Pons (tissue), 1 donor: ENCODE results near the gene CPNE5.

ENCODE experiments used
- DNase-seq: peaks from one replicate; pipeline ENCODE4 v3.0.0-alpha.2; 2016; ENCODE audit warnings: low spot score

CPNE5 gene

GRCh38 chr6:36791521-36792135 is 47.6 kb downstream of the CPNE5 start:
- DNase-seq: no peak

DNA sequence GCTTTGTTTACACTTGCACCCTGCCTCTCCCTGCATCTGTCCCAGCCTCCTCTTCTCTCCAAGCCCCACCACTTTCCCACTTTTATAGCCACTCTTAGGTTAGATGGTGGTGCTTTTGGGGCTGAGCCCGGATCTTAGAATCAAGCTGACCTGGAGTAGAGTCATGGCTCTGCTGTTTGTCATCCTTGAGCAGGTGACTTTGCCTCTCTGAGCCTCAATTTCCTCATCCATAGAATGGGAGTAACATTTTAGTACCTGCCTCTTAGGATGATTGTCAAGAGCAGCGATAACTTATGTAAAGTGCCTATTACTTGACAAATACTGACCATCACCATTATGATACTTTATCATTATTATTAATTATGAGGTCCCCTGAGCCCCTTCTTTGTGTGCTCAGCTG is 48.2 kb downstream of the CPNE5 start:
- DNase-seq: no peak

GRCh38 chr6:36788768-36789167 is 50.5 kb downstream of the CPNE5 start:
- DNase-seq: no peak

- DNase-seq: no peak
Observed at GRCh38 chr6:36788186-36788585, 51.1 kb downstream of the CPNE5 start.

- DNase-seq: no peak
Observed at GRCh38 chr6:36787210-36787609, 52.0 kb downstream of the CPNE5 start.

DNA sequence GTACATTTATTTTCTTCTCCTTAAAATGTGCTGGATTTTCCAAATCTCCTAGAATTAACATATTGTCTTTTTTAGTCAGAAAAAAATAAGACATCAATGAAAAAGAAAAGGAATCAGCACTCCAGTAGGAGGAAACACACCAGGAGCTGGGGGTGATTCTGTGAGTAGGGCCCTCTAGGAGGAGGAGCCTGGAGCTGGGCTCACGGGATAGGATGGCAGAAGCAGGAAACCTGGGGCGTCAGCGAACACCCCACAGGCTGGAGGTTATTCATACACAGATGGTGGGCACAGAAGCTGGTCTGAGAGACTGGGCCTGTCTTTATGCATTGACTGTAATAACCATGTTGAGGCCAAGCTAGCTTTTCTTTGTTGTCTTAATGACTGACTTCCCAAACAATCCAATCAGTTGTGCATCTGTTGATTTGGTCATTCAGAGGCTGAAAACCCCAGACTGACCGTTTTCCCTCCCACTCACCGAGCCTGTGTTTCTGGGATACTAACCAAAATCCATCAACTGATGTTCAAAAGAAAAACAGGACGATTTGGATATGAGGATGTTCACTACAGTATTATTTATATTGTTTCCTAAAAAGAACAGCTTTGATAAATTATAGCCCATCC is 53.1 kb downstream of the CPNE5 start:
- DNase-seq: no peak

DNA sequence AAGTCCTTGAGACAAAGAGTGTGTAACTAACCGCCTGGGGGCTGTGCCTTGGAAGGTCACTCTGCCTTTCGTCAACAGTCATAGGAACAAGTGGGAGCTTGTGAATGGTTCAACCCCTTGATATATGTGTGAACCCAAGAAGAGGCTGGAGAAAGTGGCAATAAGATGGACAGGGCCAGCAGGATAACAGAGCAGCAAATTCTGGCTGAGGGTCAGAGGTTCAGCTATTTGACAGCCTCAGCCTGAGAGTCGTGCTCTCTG is 54.9 kb downstream of the CPNE5 start:
- DNase-seq: no peak

- no peak for DNase-seq
Observed at GRCh38 chr6:36783603-36784375, 55.5 kb downstream of the CPNE5 start.

GRCh38 chr6:36781669-36782068 is 57.6 kb downstream of the CPNE5 start:
- no peak for DNase-seq

DNA sequence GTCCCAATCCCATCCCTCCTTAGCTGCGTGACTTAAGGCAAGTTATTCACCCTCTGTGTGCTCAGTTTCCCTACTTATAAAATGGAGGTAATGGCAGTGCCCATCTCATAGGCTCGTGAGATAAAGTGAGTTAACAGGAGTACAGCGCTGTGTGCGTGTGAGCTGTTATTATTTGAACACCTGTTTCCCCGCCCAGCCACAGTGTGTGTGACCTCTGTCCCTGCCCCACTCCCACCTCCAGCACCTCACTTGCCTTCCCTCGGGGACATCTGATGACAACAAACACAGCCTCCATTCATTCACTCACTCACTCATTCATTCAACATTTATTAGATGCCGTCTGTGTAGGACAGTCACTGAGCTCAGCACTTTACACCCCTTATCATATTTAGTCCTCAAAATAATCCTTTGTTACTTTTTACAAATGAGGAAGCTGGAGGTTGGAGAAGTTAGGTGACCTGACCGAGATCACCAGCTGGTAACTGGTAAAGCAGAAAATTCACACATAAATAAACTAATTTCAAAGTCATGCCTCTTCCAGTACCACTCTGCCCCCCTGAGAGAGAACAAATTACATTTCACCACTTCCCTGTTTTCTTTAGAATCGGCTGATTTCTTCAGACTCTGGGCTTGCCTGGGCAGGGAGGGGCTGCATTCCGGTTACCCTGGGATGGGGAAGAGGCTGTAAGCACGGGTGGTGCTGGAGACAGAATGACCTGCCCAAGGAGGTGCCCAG is 58.6 kb downstream of the CPNE5 start:
- no peak for DNase-seq

DNA sequence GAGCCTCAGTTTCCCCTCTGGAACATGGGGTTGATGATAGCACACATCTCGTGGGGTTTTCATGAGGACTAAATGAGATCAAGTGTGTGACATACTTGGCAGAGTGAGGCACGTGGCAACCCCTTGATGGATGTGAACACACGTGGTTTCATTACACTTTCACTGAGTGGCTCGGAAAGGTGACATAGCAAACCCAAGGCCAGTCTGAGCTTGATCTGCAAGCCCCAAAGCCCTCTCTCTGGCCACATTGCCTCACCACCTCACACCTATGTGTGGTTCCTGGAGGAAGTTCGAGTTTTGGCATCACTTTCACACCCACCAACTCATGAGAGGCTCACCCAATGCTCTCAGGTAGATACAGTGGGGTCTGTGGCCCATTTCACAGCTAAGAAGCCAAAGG is 60.0 kb downstream of the CPNE5 start:
- DNase-seq: no peak

DNA sequence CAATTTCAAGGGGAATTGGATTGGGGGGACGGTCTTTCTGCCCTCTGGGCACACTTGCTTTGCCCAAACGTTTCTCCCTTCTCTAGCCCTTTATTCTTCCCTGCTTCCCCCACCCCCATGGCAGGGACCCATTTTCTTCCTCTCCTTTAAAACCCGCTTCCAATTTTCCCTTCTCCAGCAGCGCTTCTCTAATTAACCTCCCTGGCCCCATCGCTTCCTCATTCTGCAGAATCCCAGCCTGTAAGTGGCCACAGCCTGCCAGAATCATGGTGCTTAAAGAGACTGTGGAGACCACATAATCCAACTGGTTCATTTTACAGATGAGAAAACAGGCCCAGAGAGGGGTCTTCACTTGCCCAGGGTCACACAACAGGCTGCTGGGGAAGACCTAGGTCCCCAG is 61.4 kb downstream of the CPNE5 start:
- DNase-seq: no peak

DNA sequence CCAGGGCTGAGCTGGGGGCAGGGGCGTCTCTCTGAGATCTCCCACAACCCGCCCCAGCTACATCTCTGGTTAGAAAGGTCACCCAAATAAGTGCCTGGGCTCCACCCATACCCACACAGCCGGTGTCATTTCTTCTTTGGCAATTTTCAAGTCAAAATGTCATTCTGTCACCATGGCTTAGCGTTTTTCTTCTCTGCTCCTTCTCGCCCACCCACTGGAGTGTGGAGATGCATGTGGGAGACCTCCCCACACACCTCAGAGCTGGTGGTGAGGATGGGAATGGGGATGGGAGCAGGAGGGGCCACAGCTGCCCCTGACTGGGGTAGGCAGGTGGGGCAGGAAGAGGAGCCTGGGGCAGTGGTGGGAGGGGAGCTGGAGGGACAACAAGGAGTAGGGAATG is 63.1 kb downstream of the CPNE5 start:
- DNase-seq: no peak

GRCh38 chr6:36774331-36774730 is 64.9 kb downstream of the CPNE5 start:
- DNase-seq: no peak

GRCh38 chr6:36772397-36772796 is 66.8 kb downstream of the CPNE5 start:
- DNase-seq: no peak

DNA sequence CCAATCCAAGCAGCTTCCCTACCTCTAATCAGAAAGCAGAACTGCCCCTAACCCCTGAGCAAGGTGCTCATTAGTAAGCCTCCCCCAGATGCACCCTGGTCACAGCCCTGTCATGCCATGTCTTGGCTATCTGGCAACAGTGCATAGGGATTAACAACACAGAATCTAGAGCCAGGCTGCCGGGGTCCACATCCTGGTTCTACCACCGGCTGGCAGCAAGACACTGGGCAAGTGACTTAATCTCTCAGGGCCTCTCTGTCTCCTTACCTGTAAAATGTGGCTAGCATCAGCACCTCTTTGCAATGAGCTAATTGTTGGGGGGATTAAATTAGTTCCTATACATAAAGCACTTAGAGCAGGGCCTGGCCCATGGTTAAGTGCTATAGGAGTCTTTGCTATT is 68.1 kb downstream of the CPNE5 start:
- DNase-seq: no peak

- DNase-seq: no peak
Observed at GRCh38 chr6:36769676-36770499, 69.4 kb downstream of the CPNE5 start.

GRCh38 chr6:36769183-36769675 is 70.0 kb downstream of the CPNE5 start:
- DNase-seq: no peak

DNA sequence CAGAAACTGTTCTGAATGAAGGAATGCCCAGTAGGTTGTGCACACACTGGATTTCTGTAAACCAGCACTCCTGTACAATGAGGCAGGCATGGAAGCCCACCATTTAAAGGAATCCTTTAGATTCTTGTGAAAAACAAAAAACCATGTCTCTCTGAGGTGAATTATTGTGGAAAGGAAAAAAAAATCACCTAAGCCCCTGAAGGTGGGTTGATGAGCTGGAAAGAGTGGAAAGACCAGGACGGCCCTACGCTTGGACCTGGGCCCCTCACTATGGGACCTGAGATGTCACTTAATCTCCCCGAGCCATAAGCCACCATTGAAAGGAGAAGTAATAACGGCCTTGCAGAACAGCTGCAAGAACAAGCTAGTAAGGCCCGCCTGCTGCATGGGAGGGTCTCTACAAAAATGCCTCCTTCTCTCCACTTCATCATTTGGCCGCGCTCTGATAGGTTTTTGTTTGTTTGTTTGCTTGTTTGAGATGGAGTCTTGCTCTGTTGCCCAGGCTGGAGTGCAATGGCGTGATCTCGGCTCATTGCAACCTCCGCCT is 72.8 kb downstream of the CPNE5 start:
- DNase-seq: no peak

DNA sequence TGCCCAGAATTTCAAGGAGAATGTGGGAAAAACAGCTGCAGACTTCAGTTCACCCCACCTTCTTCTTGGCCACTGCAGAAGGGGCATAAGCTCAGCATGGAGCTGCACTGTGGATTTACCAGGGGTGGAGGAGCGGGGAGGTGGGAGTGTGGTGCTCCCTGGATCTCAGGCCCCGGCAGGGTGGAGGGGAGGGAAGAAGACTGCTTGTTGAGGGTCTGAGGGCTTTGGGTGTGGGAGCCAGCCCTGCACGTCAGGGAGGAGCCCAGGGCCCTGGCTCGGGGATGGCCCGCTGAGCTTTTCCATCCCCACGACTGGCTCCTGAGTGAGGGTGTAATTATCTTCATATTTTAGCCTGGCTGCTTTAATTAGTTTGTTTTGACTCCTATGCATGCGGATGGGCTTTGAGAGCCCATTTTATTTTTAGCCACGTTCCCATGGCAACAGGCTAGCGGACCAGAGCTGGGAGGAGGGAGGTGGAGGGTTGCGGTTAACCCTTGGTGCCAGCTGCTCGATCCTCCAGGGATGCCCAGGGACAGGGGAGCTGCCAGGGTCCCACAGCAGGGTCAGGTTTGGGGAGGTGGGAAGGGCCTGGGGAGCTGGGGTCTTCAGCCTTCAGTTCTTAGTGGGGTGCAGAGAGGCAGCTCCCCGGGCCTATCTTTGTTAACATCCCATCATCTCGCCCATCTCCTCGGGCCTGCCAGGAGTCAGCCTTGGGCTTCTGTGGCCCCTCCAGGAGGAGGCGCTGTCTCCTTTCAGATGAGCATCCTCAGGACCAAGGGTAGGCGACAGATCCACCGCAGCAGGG is 73.4 kb downstream of the CPNE5 start:
- peak; percentile 88 for DNase-seq

DNA sequence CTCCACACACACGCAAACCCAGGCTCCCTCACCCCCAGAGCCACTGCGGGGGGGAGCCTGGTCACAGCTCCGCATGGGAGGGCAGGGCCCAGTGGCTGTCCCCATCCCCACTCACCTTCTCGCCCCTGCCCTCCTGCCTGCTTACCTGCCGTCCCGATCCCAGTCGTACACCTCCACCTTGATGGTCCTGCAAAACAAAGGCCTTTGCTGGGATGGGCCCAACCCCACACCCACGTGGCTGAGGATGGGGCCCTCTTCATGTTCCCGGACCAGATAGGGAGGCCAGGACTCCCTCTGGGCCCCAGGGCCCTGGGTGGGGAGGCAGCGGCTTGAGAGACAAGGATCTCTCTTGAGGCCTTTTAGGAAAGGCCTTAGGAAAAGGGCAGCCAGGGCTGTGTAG is 74.1 kb downstream of the CPNE5 start:
- no peak for DNase-seq
